K562 (cell line): ENCODE measurements around the gene FXN. TPM values are rescaled to one million over a fixed set of nuclear protein-coding genes. Genes with fewer than 3 reads are reported as not detected.

Source experiments
- ARID1B ChIP-seq: fragments of 450-650 bp; IDR thresholded peaks from 2 replicates; pipeline ENCODE4 v1.6.1; 2016; ENCODE audit warnings: antibody characterized with exemption, mild to moderate bottlenecking, inconsistent platforms
- ATF1 ChIP-seq, 2 experiments: fragments of 450-650 bp in 1 of 2; IDR thresholded peaks; 2 replicates each; pipeline ENCODE4 v1.6.1; 2016; ENCODE audit warnings: missing compliant biosample characterization in 1 of 2, missing genetic modification characterization in 1 of 2
- BHLHE40 ChIP-seq: IDR thresholded peaks from 2 replicates; pipeline ENCODE4 v1.6.1; 2011; ENCODE audit warnings: low read length, improper control_type of control experiment
- FOS ChIP-seq: IDR thresholded peaks from 3 replicates; pipeline ENCODE4 v1.6.1; 2011; ENCODE audit not compliant: insufficient read length; ENCODE audit errors: extremely low read depth
- GABPA ChIP-seq: fragments of 200-800 bp; sonication (Bioruptor generic); conservative IDR thresholded peaks from 2 replicates; pipeline ENCODE4 v1.6.1; 2016; ENCODE audit warnings: low read depth, missing genetic modification characterization, missing compliant biosample characterization
- GABPB1 ChIP-seq: sonication (generic); formaldehyde crosslinking; IDR thresholded peaks from 2 replicates; pipeline ENCODE4 v1.8.0; 2022; ENCODE audit warnings: mild to moderate bottlenecking, missing genetic modification reagents
- GMEB1 ChIP-seq: fragments of 250-450 bp; sonication (Bioruptor Pico); IDR thresholded peaks from 2 replicates; pipeline ENCODE4 v1.4.0; 2020; ENCODE audit warnings: mild to moderate bottlenecking
- HIVEP1 ChIP-seq: fragments of 250-450 bp; sonication (Bioruptor Pico); IDR thresholded peaks from 2 replicates; pipeline ENCODE4 v1.4.0; 2020; ENCODE audit warnings: mild to moderate bottlenecking
- JUND ChIP-seq, 2 experiments: IDR thresholded peaks; 2 replicates in 1 of 2; 3 replicates in 1 of 2; pipeline ENCODE4 v1.6.1; 2011; ENCODE audit warnings: borderline replicate concordance in 2 of 2, low read depth in 2 of 2, low read length in 2 of 2, improper control_type of control experiment in 1 of 2, missing biosample characterization in 1 of 2, missing genetic modification characterization in 1 of 2, missing genetic modification reagents in 1 of 2
- MXI1 ChIP-seq: IDR thresholded peaks from 2 replicates; pipeline ENCODE4 v1.6.1; 2011; ENCODE audit warnings: low read depth, mild to moderate bottlenecking, improper control_type of control experiment, low read length
- PATZ1 ChIP-seq: fragments of 250-450 bp; sonication (Bioruptor Pico); IDR thresholded peaks from 2 replicates; pipeline ENCODE4 v1.5.0; 2020; ENCODE audit warnings: mild to moderate bottlenecking, borderline replicate concordance
- RFX1 ChIP-seq: fragments of 450-650 bp; IDR thresholded peaks from 2 replicates; pipeline ENCODE4 v1.6.1; 2016; ENCODE audit warnings: mild to moderate bottlenecking, moderate library complexity
- SMAD3 ChIP-seq: fragments of 450-650 bp; formaldehyde crosslinking; conservative IDR thresholded peaks from 2 replicates; pipeline ENCODE4 v1.4.0; 2020; ENCODE audit warnings: mild to moderate bottlenecking
- SRSF1 ChIP-seq: fragments of 200-400 bp; formaldehyde crosslinking; IDR thresholded peaks from 2 replicates; pipeline ENCODE4 v1.6.1; 2017; ENCODE audit warnings: mild to moderate bottlenecking, low read depth, low read length, moderate library complexity
- STAT5A ChIP-seq: IDR thresholded peaks from 2 replicates; pipeline ENCODE4 v1.6.1; 2012; ENCODE audit warnings: low read length, inconsistent platforms, borderline replicate concordance
- TAL1 ChIP-seq: fragments of 450-650 bp; IDR thresholded peaks from 2 replicates; pipeline ENCODE4 v1.6.1; 2016; ENCODE audit warnings: mild to moderate bottlenecking
- U2AF2 ChIP-seq: fragments of 200-400 bp; formaldehyde crosslinking; optimal IDR thresholded peaks from 2 replicates; pipeline ENCODE3; 2017; ENCODE audit warnings: low read depth, mild to moderate bottlenecking, low read length
- YBX1 ChIP-seq: fragments of 450-650 bp; IDR thresholded peaks from 2 replicates; pipeline ENCODE4 v1.7.1; 2016; ENCODE audit warnings: mild to moderate bottlenecking
- ZKSCAN1 ChIP-seq: fragments of 150-350 bp; IDR thresholded peaks from 2 replicates; pipeline ENCODE4 v1.6.1; 2016; ENCODE audit warnings: low read depth, low read length
- ZKSCAN3 ChIP-seq: fragments of 250-450 bp; sonication (Bioruptor Pico); IDR thresholded peaks from 2 replicates; pipeline ENCODE4 v1.4.0; 2020
- ZNF384 ChIP-seq: IDR thresholded peaks from 2 replicates; pipeline ENCODE4 v1.6.1; 2012; ENCODE audit warnings: low read depth, low read length, improper control_type of control experiment
- ZNF507 ChIP-seq: conservative IDR thresholded peaks from 2 replicates; pipeline ENCODE4 v1.6.1; 2017; ENCODE audit warnings: missing genetic modification characterization, missing compliant biosample characterization
- polyA plus RNA-seq, 8 experiments: library from polyadenylated mRNA; depleted of rRNA in 4 of 8; stranded (reverse) in 5 of 8; unstranded in 3 of 8; fragments of >200 nt; fragmentation: Nextera tagmentation in 2 of 8; fragmentation: Illumina TruSeq in 1 of 8; extraction: Ambion mirVana in 2 of 8; extraction: Trizol in 1 of 8; gene quantifications; 2 replicates each; pipeline versions ENCODE4 v1.2.1 to v1.2.3, GENCODE V29; 2011 to 2014; ENCODE audit warnings: inconsistent platforms in 1 of 8, missing spikeins in 1 of 8
- total RNA-seq, 7 experiments: library from RNA; depleted of rRNA in 6 of 7; stranded (reverse); fragments of >200 nt in 6 of 7; fragmentation: Illumina TruSeq in 2 of 7; extraction: Trizol in 2 of 7; gene quantifications; 2 replicates each; pipeline versions ENCODE4 v1.2.1 to v1.2.3, GENCODE V29; 2011 to 2021; ENCODE audit warnings: low replicate concordance in 1 of 7
- TF ChIP-seq, protein P1 (sequence below): fragments of 450-650 bp; formaldehyde crosslinking; IDR thresholded peaks from 2 replicates; pipeline ENCODE4 v1.4.0; 2020; ENCODE audit warnings: mild to moderate bottlenecking, moderate library complexity

Gene FXN
- total and polyA plus RNA-seq, 9 of the 15 experiments (the other 6 are each of a cell fraction or from before 2014, with no cell fraction given), result 7.6 to 51.5 (median 30.3) TPM

DNA sequence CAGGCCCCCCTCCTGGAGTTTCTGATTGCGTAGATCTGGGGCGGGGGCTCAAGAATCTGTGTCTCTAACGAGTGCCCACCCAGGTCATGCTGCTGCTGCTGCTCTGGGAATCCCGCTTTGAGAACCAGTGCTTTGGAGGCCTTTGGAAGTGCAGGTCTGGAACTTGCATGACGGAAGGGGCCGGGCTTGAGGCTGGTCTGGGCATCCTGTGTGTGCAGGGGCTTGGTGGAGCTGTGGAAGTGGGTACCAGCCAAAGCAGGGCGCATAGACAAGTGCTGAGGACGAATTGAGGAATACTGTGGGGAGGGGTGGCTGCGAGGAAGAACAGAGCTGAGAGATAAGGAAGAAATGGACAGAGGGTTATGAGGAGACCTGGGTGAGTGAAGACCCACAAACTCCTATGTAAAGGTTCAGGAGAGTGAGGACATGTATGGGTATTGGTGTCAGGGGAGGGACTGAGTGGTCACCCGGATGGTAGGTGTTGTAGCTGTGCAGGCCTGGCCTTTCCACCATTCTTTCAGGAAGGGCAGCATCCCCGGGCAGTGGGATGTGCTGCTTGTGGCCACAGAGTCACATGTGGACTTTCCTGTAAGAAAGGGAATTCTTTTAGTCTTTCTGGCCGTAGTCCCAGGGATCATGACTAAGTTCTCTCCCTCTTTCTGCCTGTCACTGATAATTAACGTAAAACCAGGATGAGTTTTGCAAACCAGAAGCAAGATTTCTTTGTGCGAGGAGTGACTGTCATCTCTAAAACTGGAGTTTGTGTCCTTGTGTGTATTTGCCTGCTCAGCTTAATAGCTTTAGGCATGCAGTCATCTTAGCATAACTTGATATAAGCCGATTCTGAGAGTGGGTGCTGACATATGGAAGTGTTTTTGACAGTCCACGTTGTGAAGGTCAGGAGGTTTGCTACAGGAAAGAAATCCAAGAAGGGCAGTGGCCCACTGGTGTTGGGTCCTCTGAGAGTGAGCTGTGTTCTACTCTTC is 95.2 kb downstream of the FXN start (continued):
- TF ChIP-seq ATF1 (CRISPR knock-in tag; IDR thresholded peaks at IDR 0.05) (no peak), ATF1 (tag; IDR thresholded peaks at IDR 0.05) (no peak; the same call in 1 of the 2 replicates), HIVEP1 (CRISPR knock-in tag) (no peak), ZKSCAN1 (no peak), STAT5A (no peak), U2AF2 (no peak), PATZ1 (CRISPR knock-in tag) (no peak), YBX1 (no peak), BHLHE40 (no peak), ZNF384 (no peak), ARID1B (peak; percentile 60; the same call in 1 of the 2 replicates), GABPA (tag) (no peak), GABPB1 (CRISPR knock-in tag) (no peak), RFX1 (no peak), SRSF1 (no peak), GMEB1 (no peak), SMAD3 (no peak), JUND (IDR thresholded peaks at IDR 0.05; ENCODE audit: borderline replicate concordance, low read depth, low read length) (no peak), JUND (tag; IDR thresholded peaks at IDR 0.05; ENCODE audit: borderline replicate concordance, low read depth, low read length) (0 out of 3 replicates have a peak, but pooled peaks have one; percentile 11), ZNF507 (tag) (no peak), TAL1 (0 out of 2 replicates have a peak, but pooled peaks have one; percentile 5), FOS (no peak), ZKSCAN3 (CRISPR knock-in tag) (no peak), MXI1 (no peak)
- TF ChIP-seq, protein P1, sequence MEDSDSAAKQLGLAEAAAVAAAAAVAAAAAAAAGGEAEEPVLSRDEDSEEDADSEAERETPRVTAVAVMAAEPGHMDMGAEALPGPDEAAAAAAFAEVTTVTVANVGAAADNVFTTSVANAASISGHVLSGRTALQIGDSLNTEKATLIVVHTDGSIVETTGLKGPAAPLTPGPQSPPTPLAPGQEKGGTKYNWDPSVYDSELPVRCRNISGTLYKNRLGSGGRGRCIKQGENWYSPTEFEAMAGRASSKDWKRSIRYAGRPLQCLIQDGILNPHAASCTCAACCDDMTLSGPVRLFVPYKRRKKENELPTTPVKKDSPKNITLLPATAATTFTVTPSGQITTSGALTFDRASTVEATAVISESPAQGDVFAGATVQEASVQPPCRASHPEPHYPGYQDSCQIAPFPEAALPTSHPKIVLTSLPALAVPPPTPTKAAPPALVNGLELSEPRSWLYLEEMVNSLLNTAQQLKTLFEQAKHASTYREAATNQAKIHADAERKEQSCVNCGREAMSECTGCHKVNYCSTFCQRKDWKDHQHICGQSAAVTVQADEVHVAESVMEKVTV (CRISPR knock-in tag), result no peak
